B cell (primary cell): ENCODE data around the gene GRK3. TPM values are rescaled to one million over a fixed set of nuclear protein-coding genes. Genes with fewer than 3 reads are reported as not detected.

Experiments used
- ATAC-seq: fragments of 200-7000 bp; cut with Tn5 transposase; one replicate; pipeline ENCODE4 v1.10.0; 2021; ENCODE audit warnings: low read depth, mild to moderate bottlenecking, moderate number of reproducible peaks, moderate library complexity
- CTCF ChIA-PET: fragments of 350-600 bp; sonication (Branson Sonifier 250); formaldehyde crosslinking; loops from one replicate; lab custom pipeline; 2021; ENCODE audit warnings: antibody characterized with exemption, inconsistent platforms; lab: Charles Lee
- POLR2A ChIA-PET: fragments of 350-600 bp; sonication (Branson Sonifier 250); formaldehyde crosslinking; loops from one replicate; lab custom pipeline; 2021; ENCODE audit warnings: antibody characterized with exemption; lab: Charles Lee
- DNase-seq: peaks from one replicate; pipeline ENCODE4 v3.0.0; 2013
- H2AFZ ChIP-seq: 2 replicates; pipeline ENCODE4 v1.6.1; 2012; ENCODE audit warnings: mild to moderate bottlenecking, low read depth, low read length; ENCODE audit not compliant: insufficient read depth, poor library complexity, severe bottlenecking
- H3K27ac ChIP-seq, 2 donors: 1 replicate in 1 of 2; 2 replicates in 1 of 2; pipeline ENCODE4 v1.5.1; 2012 to 2013; ENCODE audit warnings: low read length in 2 of 2, mild to moderate bottlenecking in 2 of 2, moderate library complexity in 1 of 2
- H3K27me3 ChIP-seq, 4 experiments: fragments of 200-600 bp in 1 of 4; sonication (generic) in 1 of 4; replicated peaks in 1 of 4; 1 replicate in 2 of 4; 2 replicates in 2 of 4; pipeline versions ENCODE4 v1.6.1 to v1.7.0; 2013 to 2016; ENCODE audit warnings: low read length in 3 of 4, mild to moderate bottlenecking in 2 of 4, mixed read lengths in 1 of 4, moderate library complexity in 1 of 4; ENCODE audit not compliant: insufficient read depth in 4 of 4, control insufficient read depth in 3 of 4; ENCODE audit errors: control extremely low read depth in 1 of 4
- H3K36me3 ChIP-seq, 2 experiments: replicated peaks in 1 of 2; 1 replicate in 1 of 2; 2 replicates in 1 of 2; pipeline versions ENCODE4 v1.6.1 to v1.7.1; 2013; ENCODE audit warnings: low read length in 1 of 2; ENCODE audit not compliant: insufficient read depth in 2 of 2, control insufficient read depth in 1 of 2; ENCODE audit errors: control extremely low read depth in 1 of 2, extremely low read depth in 1 of 2
- H3K4me1 ChIP-seq, 2 donors: fragments of 200-600 bp in 1 of 2; sonication (generic) in 1 of 2; 1 replicate in 1 of 2; 2 replicates in 1 of 2; pipeline versions ENCODE4 v1.5.1 to v1.6.1; 2013 to 2017; ENCODE audit warnings: low read length in 2 of 2; ENCODE audit not compliant: control insufficient read depth in 2 of 2, insufficient read depth in 2 of 2
- H3K4me2 ChIP-seq: replicated peaks from 2 replicates; pipeline ENCODE3; 2012; ENCODE audit warnings: mild to moderate bottlenecking, low read depth, low read length; ENCODE audit not compliant: poor library complexity, severe bottlenecking
- H3K4me3 ChIP-seq, 5 experiments: fragments of 200-600 bp in 1 of 5; sonication (generic) in 1 of 5; 1 replicate in 3 of 5; 2 replicates in 2 of 5; pipeline versions ENCODE4 v1.5.1 to v1.7.0; 2011 to 2016; ENCODE audit warnings: low read length in 4 of 5, mild to moderate bottlenecking in 4 of 5, low read depth in 2 of 5, control low read depth in 1 of 5, moderate library complexity in 1 of 5; ENCODE audit not compliant: insufficient read depth in 1 of 5; ENCODE audit errors: control extremely low read depth in 1 of 5, extremely low read depth in 1 of 5
- H3K79me2 ChIP-seq: fragments of 200-600 bp; sonication (generic); one replicate; pipeline ENCODE4 v1.6.0; 2016; ENCODE audit warnings: low read length; ENCODE audit not compliant: control insufficient read depth, insufficient read depth
- H3K9ac ChIP-seq: fragments of 200-600 bp; sonication (generic); 2 replicates; pipeline ENCODE4 v1.6.1; 2017; ENCODE audit warnings: mild to moderate bottlenecking, low read length, moderate library complexity
- H3K9me3 ChIP-seq, 3 donors: one replicate each; pipeline versions ENCODE4 v1.6.1 to v1.7.1; 2013; ENCODE audit warnings: low read length in 2 of 3; ENCODE audit not compliant: control insufficient read depth in 2 of 3, insufficient read depth in 1 of 3; ENCODE audit errors: control extremely low read depth in 1 of 3
- H4K20me1 ChIP-seq: 2 replicates; pipeline ENCODE4 v1.6.0; 2012; ENCODE audit warnings: mild to moderate bottlenecking, low read length; ENCODE audit not compliant: insufficient read depth, control insufficient read depth, poor library complexity, severe bottlenecking
- H3K27ac Mint-ChIP-seq: one replicate; pipeline ENCODE4 v1.8.0; 2021; ENCODE audit warnings: mixed read lengths
- H3K27me3 Mint-ChIP-seq: one replicate; pipeline ENCODE4 v1.8.0; 2021; ENCODE audit warnings: mixed read lengths
- H3K4me1 Mint-ChIP-seq: one replicate; pipeline ENCODE4 v1.8.0; 2021; ENCODE audit warnings: mixed read lengths
- H3K4me3 Mint-ChIP-seq: one replicate; pipeline ENCODE4 v1.8.0; 2021; ENCODE audit warnings: mixed read lengths
- H3K9me3 Mint-ChIP-seq: one replicate; pipeline ENCODE4 v1.8.0; 2022; ENCODE audit warnings: mixed read lengths; ENCODE audit not compliant: insufficient read depth
- EZH2 ChIP-seq: IDR thresholded peaks from 2 replicates; pipeline ENCODE4 v1.6.1; 2012; ENCODE audit warnings: borderline replicate concordance, low read depth, mild to moderate bottlenecking, moderate library complexity, low read length; ENCODE audit not compliant: insufficient read depth, poor library complexity, severe bottlenecking
- WGBS: methylation state at CpG from one replicate; pipeline ENCODE4 v1.1.5; 2013; ENCODE audit warnings: missing lambda C conversion rate; ENCODE audit not compliant: insufficient coverage; 5-methylcytosine and 5-hydroxymethylcytosine counted together
- intact Hi-C: fragments of 100-400 bp; cut with micrococcal nuclease; formaldehyde crosslinking; loops from one replicate; pipeline ENCODE4 v1.10.0; 2022
- polyA plus RNA-seq: library from polyadenylated mRNA; depleted of rRNA; stranded (reverse); fragments of >200 nt; gene quantifications from 2 replicates; pipeline ENCODE4 v1.2.3, GENCODE V29; 2012
- total RNA-seq, 2 donors: library from RNA; stranded (reverse); fragments of 120-200 nt in 1 of 2; gene quantifications; 1 replicate in 1 of 2; 2 replicates in 1 of 2; pipeline versions ENCODE4 v1.2.3 to v1.2.4, GENCODE V29; 2013 to 2022
- TF ChIP-seq, protein P1 (sequence below): fragments of 200-600 bp; IDR thresholded peaks from one replicate; pipeline ENCODE4 v1.8.0; 2022; ENCODE audit warnings: antibody characterized with exemption, mild to moderate bottlenecking

GRK3 gene
- total and polyA plus RNA-seq, 2 donors (not counting 1 experiment from before 2014, with no cell fraction given), result 17.6 to 61.0 TPM

DNA sequence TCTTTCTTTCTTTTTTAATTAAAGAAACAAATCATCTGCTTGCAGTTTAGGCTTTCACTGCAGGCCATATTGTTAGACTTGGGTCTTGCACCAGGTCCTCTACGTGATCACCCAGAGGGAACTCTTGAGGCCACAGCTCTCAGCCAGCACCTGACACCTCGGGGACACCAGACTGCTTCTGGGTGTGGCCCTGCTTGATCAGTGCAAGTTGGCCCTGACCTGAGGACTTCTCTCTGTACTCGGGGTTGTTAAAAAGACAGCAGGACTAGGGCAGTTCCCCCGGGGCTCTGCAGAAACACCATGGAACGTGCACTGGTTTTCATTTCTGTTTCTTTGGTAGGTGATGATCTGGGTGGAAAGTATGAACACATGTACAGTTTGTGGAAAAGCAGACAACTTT is 126.3 kb downstream of the GRK3 start:
- whole genome bisulfite sequencing, result 43% methylated on average over 4 of the region's 5 CpGs
- Mint-ChIP-seq H3K4me1 (peaks cover 10% of the 10 kb centered on the region), H3K9me3 (no peaks in the 10 kb centered on the region), H3K4me3 (no peak overlapping the region), H3K27me3 (no peaks in the 10 kb centered on the region), H3K27ac (peak overlapping the region; percentile 58)
- Histone ChIP-seq H3K27ac (peak overlapping the region in 1 of 2 donors; percentile 21), H3K27me3 (no peaks in the 10 kb centered on the region), H2AFZ (no peak overlapping the region), H3K4me2 (no peak overlapping the region), H3K79me2 (peaks cover 10% of the 10 kb centered on the region), H4K20me1 (peaks cover 3% of the 10 kb centered on the region), H3K36me3 (peaks cover 3 to 73% of the 10 kb centered on the region in 2 experiments), H3K4me1 (peaks cover 0 to 4% of the 10 kb centered on the region in 2 donors), H3K9me3 (no peaks in the 10 kb centered on the region), H3K9ac (no peak overlapping the region), H3K4me3 (no peak overlapping the region)
- TF ChIP-seq, protein P1, sequence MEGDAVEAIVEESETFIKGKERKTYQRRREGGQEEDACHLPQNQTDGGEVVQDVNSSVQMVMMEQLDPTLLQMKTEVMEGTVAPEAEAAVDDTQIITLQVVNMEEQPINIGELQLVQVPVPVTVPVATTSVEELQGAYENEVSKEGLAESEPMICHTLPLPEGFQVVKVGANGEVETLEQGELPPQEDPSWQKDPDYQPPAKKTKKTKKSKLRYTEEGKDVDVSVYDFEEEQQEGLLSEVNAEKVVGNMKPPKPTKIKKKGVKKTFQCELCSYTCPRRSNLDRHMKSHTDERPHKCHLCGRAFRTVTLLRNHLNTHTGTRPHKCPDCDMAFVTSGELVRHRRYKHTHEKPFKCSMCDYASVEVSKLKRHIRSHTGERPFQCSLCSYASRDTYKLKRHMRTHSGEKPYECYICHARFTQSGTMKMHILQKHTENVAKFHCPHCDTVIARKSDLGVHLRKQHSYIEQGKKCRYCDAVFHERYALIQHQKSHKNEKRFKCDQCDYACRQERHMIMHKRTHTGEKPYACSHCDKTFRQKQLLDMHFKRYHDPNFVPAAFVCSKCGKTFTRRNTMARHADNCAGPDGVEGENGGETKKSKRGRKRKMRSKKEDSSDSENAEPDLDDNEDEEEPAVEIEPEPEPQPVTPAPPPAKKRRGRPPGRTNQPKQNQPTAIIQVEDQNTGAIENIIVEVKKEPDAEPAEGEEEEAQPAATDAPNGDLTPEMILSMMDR, result no peak
- no peak for TF ChIP-seq EZH2
- DNase-seq (no peak), ATAC-seq (peak; percentile 24)
- CTCF ChIA-PET, result interaction anchor here (1.2 kb wide), 1 partner anchor 147 kb away, joined by 5 read pairs; no protein-coding TSS in a partner anchor
- intact Hi-C loops, result no loop called here
- POLR2A ChIA-PET, result no interaction called here

DNA sequence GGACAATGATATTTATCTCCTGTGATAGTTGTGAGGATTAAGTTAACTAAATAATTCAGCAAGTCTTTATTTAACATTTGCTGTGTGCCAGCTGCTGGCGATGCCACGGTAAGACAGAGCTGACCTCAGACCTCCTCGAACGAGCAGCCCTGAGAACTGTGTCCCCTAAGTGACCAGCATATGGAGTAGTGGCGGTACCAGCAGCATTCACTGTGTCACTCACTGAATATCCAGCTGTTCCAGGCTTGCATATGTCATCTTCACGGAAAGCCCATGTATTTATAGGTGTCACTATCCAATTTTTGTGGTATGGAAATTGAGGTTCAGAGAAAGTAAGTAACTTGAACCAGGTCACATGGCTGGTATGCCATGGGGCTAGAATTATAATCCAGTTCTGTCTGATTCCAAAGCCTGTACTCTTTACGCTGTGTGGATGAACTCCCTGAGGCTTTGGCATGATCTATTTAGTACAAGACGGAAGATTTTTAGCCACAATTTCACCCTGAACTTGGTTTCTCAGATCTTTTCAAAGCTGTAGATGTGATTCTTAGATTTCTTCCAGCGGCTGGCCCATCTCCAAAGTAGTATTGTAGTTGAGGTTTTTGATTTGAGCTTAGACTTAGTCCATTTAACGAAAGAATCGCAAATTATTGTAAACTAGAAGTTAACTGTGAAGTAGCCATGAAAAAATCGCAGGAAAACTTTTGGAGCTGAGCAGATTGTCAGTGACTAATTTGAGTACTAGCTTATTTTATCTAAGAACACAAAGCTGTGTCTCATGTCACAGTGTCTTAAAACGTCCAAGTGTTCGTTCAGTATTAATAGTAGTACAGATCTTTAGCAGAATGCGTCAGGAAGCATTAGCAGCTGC is 128.2 kb downstream of the GRK3 start:
- Histone ChIP-seq H3K9me3 (no peaks in the 10 kb centered on the region), H3K27ac (no peak overlapping the region), H3K79me2 (peaks cover 10% of the 10 kb centered on the region), H2AFZ (no peak overlapping the region), H3K9ac (no peak overlapping the region), H3K4me3 (no peak overlapping the region), H3K4me1 (peaks cover 0 to 4% of the 10 kb centered on the region in 2 donors), H3K4me2 (no peak overlapping the region), H4K20me1 (peaks cover 3% of the 10 kb centered on the region), H3K27me3 (no peaks in the 10 kb centered on the region), H3K36me3 (peaks cover 3 to 83% of the 10 kb centered on the region in 2 experiments)
- intact Hi-C loops, result no loop called here
- no peak overlapping the region for H3K27ac Mint-ChIP-seq
- peaks cover 10% of the 10 kb centered on the region for H3K4me1 Mint-ChIP-seq
- DNase-seq (no peak), ATAC-seq (no peak)
- WGBS, result 97% methylated on average over 9 of the region's 15 CpGs
- H3K27me3 Mint-ChIP-seq, result no peaks in the 10 kb centered on the region
- POLR2A ChIA-PET, result no interaction called here
- H3K4me3 Mint-ChIP-seq, result no peak overlapping the region
- H3K9me3 Mint-ChIP-seq, result no peaks in the 10 kb centered on the region
- CTCF ChIA-PET, result interaction anchor here (0.7 to 1.9 kb wide), 6 partner anchors 10 to 251 kb away, joined by 3 to 7 read pairs (median 4); no protein-coding TSS in a partner anchor
- no peak for TF ChIP-seq EZH2
- TF ChIP-seq, protein P1, result no peak
